Ishikawa (cell line): ENCODE measurements around the gene ERBB4.

Source experiments
- CEBPB ChIP-seq: IDR thresholded peaks from 2 replicates; pipeline ENCODE4 v1.6.1; 2012
- CREB1 ChIP-seq: IDR thresholded peaks from 2 replicates; pipeline ENCODE4 v1.6.1; 2012; ENCODE audit warnings: low read depth
- EGR1 ChIP-seq: IDR thresholded peaks from 2 replicates; pipeline ENCODE4 v1.6.1; 2012
- EP300 ChIP-seq: IDR thresholded peaks from 2 replicates; pipeline ENCODE4 v1.6.1; 2012; ENCODE audit warnings: borderline replicate concordance
- FOXM1 ChIP-seq: IDR thresholded peaks from 2 replicates; pipeline ENCODE4 v1.6.1; 2012; ENCODE audit warnings: low read depth, borderline replicate concordance
- MAX ChIP-seq: IDR thresholded peaks from 2 replicates; pipeline ENCODE4 v1.6.1; 2012
- NFIC ChIP-seq: IDR thresholded peaks from 2 replicates; pipeline ENCODE4 v1.6.1; 2012
- RAD21 ChIP-seq: IDR thresholded peaks from 2 replicates; pipeline ENCODE4 v1.6.1; 2012; ENCODE audit warnings: low read depth
- REST ChIP-seq: IDR thresholded peaks from 2 replicates; pipeline ENCODE4 v1.6.1; 2012; ENCODE audit warnings: low read depth, mild to moderate bottlenecking
- TAF1 ChIP-seq: IDR thresholded peaks from 2 replicates; pipeline ENCODE4 v1.6.1; 2012; ENCODE audit warnings: low read depth, mild to moderate bottlenecking
- TCF12 ChIP-seq: IDR thresholded peaks from 2 replicates; pipeline ENCODE4 v1.6.1; 2012; ENCODE audit warnings: low read depth
- TEAD4 ChIP-seq: IDR thresholded peaks from 2 replicates; pipeline ENCODE4 v1.6.1; 2012
- USF1 ChIP-seq: IDR thresholded peaks from 2 replicates; pipeline ENCODE4 v1.6.1; 2012
- YY1 ChIP-seq: IDR thresholded peaks from 2 replicates; pipeline ENCODE4 v1.6.1; 2012; ENCODE audit warnings: low read depth
- ZBTB7A ChIP-seq: IDR thresholded peaks from 2 replicates; pipeline ENCODE4 v1.6.1; 2012; ENCODE audit warnings: low read depth

The ERBB4 gene

GRCh38 chr2:212536817-212537725, 1.5 kb downstream of the ERBB4 start:
- TF ChIP-seq USF1, result no peak
- TF ChIP-seq MAX, result no peak
- TF ChIP-seq CREB1, result no peak
- TF ChIP-seq REST, result no peak
- TF ChIP-seq TAF1, result no peak
- TF ChIP-seq YY1, result no peak

- TF ChIP-seq CREB1, result no peak
- no peak for TF ChIP-seq USF1
- no peak for TF ChIP-seq TAF1
- no peak for TF ChIP-seq NFIC
- TF ChIP-seq RAD21, result no peak
- TF ChIP-seq MAX, result no peak
- no peak for TF ChIP-seq REST
- no peak for TF ChIP-seq CEBPB
- no peak for TF ChIP-seq EGR1
Measured at GRCh38 chr2:212535996-212536816, 2.4 kb downstream of the ERBB4 start.

GRCh38 chr2:212534336-212534735, 4.3 kb downstream of the ERBB4 start:
- no peak for TF ChIP-seq EP300
- TF ChIP-seq FOXM1, result no peak
- TF ChIP-seq CEBPB, result no peak
- no peak for TF ChIP-seq TCF12
- no peak for TF ChIP-seq ZBTB7A

- TF ChIP-seq FOXM1 (no peak), RAD21 (no peak), NFIC (no peak), CREB1 (no peak), MAX (no peak), EGR1 (no peak), TAF1 (no peak), TCF12 (no peak), EP300 (no peak), TEAD4 (no peak), USF1 (no peak), YY1 (no peak), ZBTB7A (no peak), CEBPB (no peak), REST (no peak)
Measured at GRCh38 chr2:212532585-212532984, 6.0 kb downstream of the ERBB4 start.
